ENCODE measurements around the gene SLC17A3. TPM values are rescaled to one million over a fixed set of nuclear protein-coding genes. Genes with fewer than 3 reads are reported as not detected.

Gene SLC17A3
- total and polyA plus RNA-seq, 10 of the 15 experiments (the other 5 are each of a cell fraction or from before 2014, with no cell fraction given) = not detected

- TF ChIP-seq POU2F2 (IDR thresholded peaks at IDR 0.05; ENCODE audit: borderline replicate concordance, low read depth, low read length) (no peak), HDAC6 (IDR thresholded peaks at IDR 0.05; ENCODE audit: unreplicated experiment) (no peak), MEF2A (IDR thresholded peaks at IDR 0.05; ENCODE audit: insufficient read depth, low read depth, low read length) (peak; percentile 91), TCF7 (IDR thresholded peaks at IDR 0.05; ENCODE audit: borderline replicate concordance) (peak; percentile 93)
Measured at GRCh38 chr6:25842526-25842925, 31.5 kb downstream of the SLC17A3 start (continued).

DNA sequence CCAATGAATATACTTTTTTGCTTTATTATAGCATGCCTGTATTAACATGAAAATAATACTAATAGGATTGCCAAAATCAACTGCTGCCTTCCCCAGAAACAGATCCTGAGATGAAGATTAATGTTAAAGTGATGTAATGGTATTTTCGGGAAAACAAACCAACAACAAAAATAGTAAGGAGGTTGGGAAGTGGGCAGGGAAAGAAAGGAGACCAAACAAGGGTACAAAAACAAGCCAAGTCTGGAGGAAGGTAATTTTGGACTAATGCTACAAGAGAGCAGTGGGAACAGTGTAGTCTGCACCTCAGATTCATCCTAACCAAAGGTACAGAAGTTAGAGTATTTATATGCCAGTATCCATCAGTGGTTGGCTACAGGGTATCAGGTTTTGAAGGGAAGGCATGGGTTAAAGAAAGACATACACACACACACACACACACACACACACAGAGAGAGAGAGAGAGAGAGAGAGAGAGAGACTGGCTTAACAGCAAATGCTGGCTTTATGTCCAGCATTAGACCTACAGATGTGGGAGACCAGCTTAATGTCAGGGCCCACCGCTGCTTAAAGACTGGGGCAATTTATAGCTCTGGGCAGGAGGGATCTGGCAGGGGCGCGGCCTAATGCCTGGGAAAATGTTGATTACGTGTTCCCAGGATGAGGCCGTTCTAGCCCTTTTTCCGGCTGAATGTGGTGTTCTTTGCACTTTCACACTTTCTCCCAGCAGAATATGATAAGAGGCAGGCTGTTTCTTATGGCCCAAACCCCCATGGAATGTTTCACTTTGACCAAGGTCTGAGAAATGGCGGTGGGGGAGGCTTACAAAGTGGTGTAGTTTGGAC lies 38.4 kb downstream of the SLC17A3 start:
- no peaks in the 10 kb centered on the region for H3K9me3 ChIP-seq (replicated peaks; ENCODE audit: control insufficient read depth, insufficient read depth, low read length)
- no peaks in the 10 kb centered on the region for H3K4me1 ChIP-seq (ENCODE audit: control insufficient read depth, insufficient read depth, low read length)
- H3K9ac ChIP-seq (ENCODE audit: control insufficient read depth, insufficient read depth, low read length) = no peak overlapping the region
- H3K27ac ChIP-seq (ENCODE audit: control insufficient read depth, insufficient read depth) = no peak overlapping the region
- ChIA-PET CTCF (no interaction called here), SMC1A (ENCODE audit: uncharacterized antibody, unreplicated experiment) (no interaction called here), POLR2A (no interaction called here), RAD21 (ENCODE audit: unreplicated experiment) (no interaction called here)
- H3K4me3 ChIP-seq = no peak overlapping the region
- FAIRE-seq (no peak), ATAC-seq (no peak), DNase-seq (ENCODE audit: low read depth, low spot score) (no peak)
- no peak for TF ChIP-seq KLF5 (IDR thresholded peaks at IDR 0.05; ENCODE audit: partially characterized antibody)
- no peak for TF ChIP-seq RAD51 (IDR thresholded peaks at IDR 0.05)
- no peak for TF ChIP-seq ASH2L (IDR thresholded peaks at IDR 0.05; ENCODE audit: borderline replicate concordance, low read depth)
- no peak for TF ChIP-seq NR2C2 (IDR thresholded peaks at IDR 0.05; ENCODE audit: borderline replicate concordance, control insufficient read depth, insufficient read length, low read depth)
- TF ChIP-seq SMC3 (IDR thresholded peaks at IDR 0.05; ENCODE audit: borderline replicate concordance, low read length) = no peak
- no peak for TF ChIP-seq CREM (IDR thresholded peaks at IDR 0.05; ENCODE audit: low read depth)
- TF ChIP-seq FOS (IDR thresholded peaks at IDR 0.05; ENCODE audit: borderline replicate concordance, extremely low read depth, insufficient read length) = no peak
- TF ChIP-seq ZBED1 (IDR thresholded peaks at IDR 0.05; ENCODE audit: borderline replicate concordance) = no peak
- no peak for TF ChIP-seq MYC (IDR thresholded peaks at IDR 0.05; ENCODE audit: insufficient read depth, insufficient read length, insufficient replicate concordance, low read length, severe bottlenecking)
- TF ChIP-seq MLLT1 (IDR thresholded peaks at IDR 0.05) = no peak
- TF ChIP-seq FOXK2 (IDR thresholded peaks at IDR 0.05) = no peak
- no peak for TF ChIP-seq TCF7 (IDR thresholded peaks at IDR 0.05; ENCODE audit: borderline replicate concordance)
- TF ChIP-seq SPI1 (IDR thresholded peaks at IDR 0.05; ENCODE audit: borderline replicate concordance, insufficient read depth, low read depth, low read length) = no peak
- no peak for TF ChIP-seq MTA2 (IDR thresholded peaks at IDR 0.05; ENCODE audit: low read depth)
- TF ChIP-seq, protein P1, sequence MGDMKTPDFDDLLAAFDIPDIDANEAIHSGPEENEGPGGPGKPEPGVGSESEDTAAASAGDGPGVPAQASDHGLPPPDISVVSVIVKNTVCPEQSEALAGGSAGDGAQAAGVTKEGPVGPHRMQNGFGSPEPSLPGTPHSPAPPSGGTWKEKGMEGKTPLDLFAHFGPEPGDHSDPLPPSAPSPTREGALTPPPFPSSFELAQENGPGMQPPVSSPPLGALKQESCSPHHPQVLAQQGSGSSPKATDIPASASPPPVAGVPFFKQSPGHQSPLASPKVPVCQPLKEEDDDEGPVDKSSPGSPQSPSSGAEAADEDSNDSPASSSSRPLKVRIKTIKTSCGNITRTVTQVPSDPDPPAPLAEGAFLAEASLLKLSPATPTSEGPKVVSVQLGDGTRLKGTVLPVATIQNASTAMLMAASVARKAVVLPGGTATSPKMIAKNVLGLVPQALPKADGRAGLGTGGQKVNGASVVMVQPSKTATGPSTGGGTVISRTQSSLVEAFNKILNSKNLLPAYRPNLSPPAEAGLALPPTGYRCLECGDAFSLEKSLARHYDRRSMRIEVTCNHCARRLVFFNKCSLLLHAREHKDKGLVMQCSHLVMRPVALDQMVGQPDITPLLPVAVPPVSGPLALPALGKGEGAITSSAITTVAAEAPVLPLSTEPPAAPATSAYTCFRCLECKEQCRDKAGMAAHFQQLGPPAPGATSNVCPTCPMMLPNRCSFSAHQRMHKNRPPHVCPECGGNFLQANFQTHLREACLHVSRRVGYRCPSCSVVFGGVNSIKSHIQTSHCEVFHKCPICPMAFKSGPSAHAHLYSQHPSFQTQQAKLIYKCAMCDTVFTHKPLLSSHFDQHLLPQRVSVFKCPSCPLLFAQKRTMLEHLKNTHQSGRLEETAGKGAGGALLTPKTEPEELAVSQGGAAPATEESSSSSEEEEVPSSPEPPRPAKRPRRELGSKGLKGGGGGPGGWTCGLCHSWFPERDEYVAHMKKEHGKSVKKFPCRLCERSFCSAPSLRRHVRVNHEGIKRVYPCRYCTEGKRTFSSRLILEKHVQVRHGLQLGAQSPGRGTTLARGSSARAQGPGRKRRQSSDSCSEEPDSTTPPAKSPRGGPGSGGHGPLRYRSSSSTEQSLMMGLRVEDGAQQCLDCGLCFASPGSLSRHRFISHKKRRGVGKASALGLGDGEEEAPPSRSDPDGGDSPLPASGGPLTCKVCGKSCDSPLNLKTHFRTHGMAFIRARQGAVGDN (IDR thresholded peaks at IDR 0.05) = no peak
- intact Hi-C loops (cut with micrococcal nuclease; ENCODE audit: unreplicated experiment) = no loop called here
- H3K79me2 ChIP-seq (ENCODE audit: control insufficient read depth, insufficient read depth, low read length) = no peaks in the 10 kb centered on the region
- no TSS peak for BruUV-seq (replicated peaks)
- H3K36me3 ChIP-seq (ENCODE audit: control insufficient read depth in 2 of 2, insufficient read depth in 2 of 2, low read length in 1 of 2) = no peaks in the 10 kb centered on the region
- in situ Hi-C loops (cut with MboI) = no loop called here
- no peaks in the 10 kb centered on the region for H4K20me1 ChIP-seq (ENCODE audit: control insufficient read depth, insufficient read depth)
- H3K27me3 ChIP-seq (replicated peaks in 1 of 2; ENCODE audit: control insufficient read depth in 2 of 2, insufficient read depth in 2 of 2, low read length in 1 of 2) = no peaks in the 10 kb centered on the region; a peak in 1 of 4 replicates
- no peak overlapping the region for H2AFZ ChIP-seq (ENCODE audit: control insufficient read depth, low read depth, low read length)
- 34% methylated on average over 8 of the region's 8 CpGs for WGBS (ENCODE audit: insufficient coverage, insufficient replicate concordance, low lambda C conversion rate, missing lambda C conversion rate)
- H3K4me2 ChIP-seq (ENCODE audit: control insufficient read depth, insufficient read depth) = no peak overlapping the region
